ENCODE data around the gene ABCC1. TPM values are rescaled to one million over a fixed set of nuclear protein-coding genes. Genes with fewer than 3 reads are reported as not detected.

The ABCC1 gene
- total RNA-seq, 4 donors from 2014 or later = 12.1 to 39.2 (median 18.6) TPM

GRCh38 chr16:16139061-16139460, 189.6 kb downstream of the ABCC1 start:
- Histone ChIP-seq H3K4me1 (no peaks in the 10 kb centered on the region), H3K4me3 (no peak overlapping the region), H3K36me3 (no peaks in the 10 kb centered on the region), H3K9me3 (no peaks in the 10 kb centered on the region), H3K27me3 (no peaks in the 10 kb centered on the region), H3K27ac (no peak overlapping the region)
- intact Hi-C loops (cut with DNase I; ENCODE audit: low total_unique reads) = no loop called here
- no peak for TF ChIP-seq POLR2A (IDR thresholded peaks at IDR 0.05)
- TF ChIP-seq CTCF (IDR thresholded peaks at IDR 0.05) = no peak
- DNase-seq = no peak

GRCh38 chr16:16139806-16140205, 190.4 kb downstream of the ABCC1 start:
- H3K36me3 ChIP-seq = no peaks in the 10 kb centered on the region
- intact Hi-C loops (cut with DNase I; ENCODE audit: low total_unique reads) = no loop called here
- H3K27ac ChIP-seq = no peak overlapping the region
- TF ChIP-seq POLR2A (IDR thresholded peaks at IDR 0.05) (no peak), CTCF (IDR thresholded peaks at IDR 0.05) (no peak)
- H3K4me3 ChIP-seq = no peak overlapping the region
- DNase-seq = no peak
- no peaks in the 10 kb centered on the region for H3K27me3 ChIP-seq
- no peaks in the 10 kb centered on the region for H3K4me1 ChIP-seq
- H3K9me3 ChIP-seq = no peaks in the 10 kb centered on the region

GRCh38 chr16:16140537-16140936, 191.1 kb downstream of the ABCC1 start:
- intact Hi-C loops (cut with DNase I; ENCODE audit: low total_unique reads) = no loop called here
- H3K9me3 ChIP-seq = no peaks in the 10 kb centered on the region
- H3K27me3 ChIP-seq = no peaks in the 10 kb centered on the region
- TF ChIP-seq POLR2A (IDR thresholded peaks at IDR 0.05) = no peak
- TF ChIP-seq CTCF (IDR thresholded peaks at IDR 0.05) = no peak
- no peak overlapping the region for H3K4me3 ChIP-seq
- no peak for DNase-seq
- H3K27ac ChIP-seq = no peak overlapping the region
- no peaks in the 10 kb centered on the region for H3K4me1 ChIP-seq
- no peaks in the 10 kb centered on the region for H3K36me3 ChIP-seq

GRCh38 chr16:16141141-16141540, 191.7 kb downstream of the ABCC1 start:
- no peak overlapping the region for H3K27ac ChIP-seq
- TF ChIP-seq POLR2A (IDR thresholded peaks at IDR 0.05) = no peak
- no peak for TF ChIP-seq CTCF (IDR thresholded peaks at IDR 0.05)
- no peaks in the 10 kb centered on the region for H3K36me3 ChIP-seq
- H3K4me3 ChIP-seq = no peak overlapping the region
- no peaks in the 10 kb centered on the region for H3K9me3 ChIP-seq
- no peaks in the 10 kb centered on the region for H3K4me1 ChIP-seq
- H3K27me3 ChIP-seq = no peaks in the 10 kb centered on the region
- DNase-seq = no peak
- intact Hi-C loops (cut with DNase I; ENCODE audit: low total_unique reads) = no loop called here

- intact Hi-C loops (cut with DNase I; ENCODE audit: low total_unique reads) = no loop called here
- no peak overlapping the region for H3K4me3 ChIP-seq
- no peak overlapping the region for H3K27ac ChIP-seq
- no peaks in the 10 kb centered on the region for H3K36me3 ChIP-seq
- no peaks in the 10 kb centered on the region for H3K4me1 ChIP-seq
- no peak for TF ChIP-seq CTCF (IDR thresholded peaks at IDR 0.05)
- no peak for TF ChIP-seq POLR2A (IDR thresholded peaks at IDR 0.05)
- no peaks in the 10 kb centered on the region for H3K9me3 ChIP-seq
- DNase-seq = no peak
- no peaks in the 10 kb centered on the region for H3K27me3 ChIP-seq
Observed at GRCh38 chr16:16141784-16142396, 192.5 kb downstream of the ABCC1 start.
